ENCODE measurements around the gene CMKLR1.

The CMKLR1 gene

DNA sequence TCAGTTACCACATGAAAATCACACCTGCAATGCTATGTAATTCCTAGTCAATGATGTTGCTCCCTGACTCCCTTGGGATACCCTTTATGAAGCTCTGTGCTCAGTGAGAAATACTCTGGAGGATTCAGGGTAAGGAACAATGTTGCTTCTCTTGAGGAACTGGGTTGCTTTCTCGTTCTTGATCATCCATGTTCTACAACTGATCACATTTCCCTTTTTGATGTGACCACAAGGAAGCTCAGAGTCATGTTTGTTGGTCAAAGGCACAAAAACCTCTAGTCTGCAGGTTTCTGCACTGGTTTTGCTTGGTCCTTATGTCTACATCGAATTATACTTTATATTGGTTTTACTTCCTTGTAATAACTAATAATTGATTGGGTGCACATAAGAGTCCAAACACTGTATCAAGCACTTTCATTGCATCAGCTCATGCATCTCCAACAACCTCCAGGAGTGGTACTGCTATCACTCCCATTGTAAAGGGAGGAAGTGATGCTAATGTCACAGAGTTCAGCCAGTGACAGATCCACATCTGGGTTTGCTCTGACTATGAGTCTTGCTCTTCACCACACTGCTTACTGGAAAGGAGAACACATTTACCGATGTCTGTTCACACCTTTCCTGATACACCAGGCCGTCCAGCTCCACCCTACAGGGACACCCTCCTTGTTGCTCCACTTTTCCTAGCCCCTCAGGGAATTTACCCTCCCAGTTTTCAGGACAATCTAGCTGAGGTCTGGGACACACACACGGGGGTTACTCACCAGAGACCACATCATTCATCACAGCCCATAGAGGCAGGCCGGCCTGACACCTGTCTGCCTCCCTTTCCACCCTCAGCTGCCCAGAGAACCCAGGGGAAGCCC lies 41.0 kb downstream of the CMKLR1 start:
- no peak for DNase-seq

DNA sequence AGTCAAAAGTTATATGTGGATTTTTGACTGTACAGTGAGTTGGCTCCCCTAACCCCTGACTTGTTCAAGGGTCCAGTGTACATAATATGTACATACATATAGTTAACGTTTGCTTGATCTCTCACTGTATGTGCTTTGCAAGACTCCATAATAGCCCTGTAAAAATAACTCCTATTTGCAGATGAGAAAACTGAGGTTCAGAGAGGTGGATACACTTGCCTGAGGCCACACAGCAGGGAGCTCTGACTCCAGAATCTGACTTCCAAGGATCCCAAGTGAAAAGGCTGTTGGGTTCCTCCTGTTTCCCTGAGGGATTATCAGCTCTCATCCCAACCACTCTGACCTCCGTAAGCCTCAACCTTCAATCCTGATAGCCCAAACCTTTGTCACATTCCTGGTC lies 41.7 kb downstream of the CMKLR1 start:
- no peak for DNase-seq

DNA sequence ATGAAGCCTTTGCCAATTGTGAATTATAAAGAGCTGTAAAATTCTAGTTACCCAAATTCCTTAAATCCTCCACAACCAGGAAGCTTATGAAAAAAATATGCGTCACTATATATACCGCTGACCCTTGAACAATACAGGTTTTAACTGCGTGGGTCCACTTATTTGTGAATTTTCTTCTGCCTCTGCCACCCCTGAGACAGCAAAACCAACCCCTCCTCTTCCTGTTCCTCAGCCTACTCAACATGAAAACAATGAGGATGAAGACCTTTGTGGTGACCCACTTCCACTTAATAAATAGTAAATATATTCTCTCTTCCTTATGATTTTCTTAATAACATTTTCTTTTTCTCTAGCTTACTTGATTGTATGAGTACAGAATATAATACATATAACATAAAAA lies 42.2 kb downstream of the CMKLR1 start:
- DNase-seq, result no peak

DNA sequence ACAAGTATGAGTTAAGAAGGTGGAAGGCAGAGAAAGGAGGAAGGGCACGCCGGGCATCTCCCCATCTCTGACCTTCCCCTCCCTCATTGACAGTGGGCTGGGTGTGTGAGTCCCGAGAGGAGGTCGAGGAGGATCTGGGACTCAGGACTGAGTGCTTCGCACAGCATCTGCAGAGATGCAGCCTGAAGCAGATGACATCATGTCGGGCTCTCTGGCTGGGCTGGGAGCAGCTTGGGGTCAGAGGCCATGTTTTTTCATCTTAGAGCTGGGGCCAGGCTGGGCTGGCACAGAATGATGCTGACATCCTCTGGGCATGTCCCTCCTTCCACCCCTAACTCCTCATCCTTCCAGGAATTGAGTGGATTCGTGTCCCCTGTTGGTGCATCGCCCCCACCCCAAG lies 43.5 kb downstream of the CMKLR1 start:
- DNase-seq, result no peak

DNA sequence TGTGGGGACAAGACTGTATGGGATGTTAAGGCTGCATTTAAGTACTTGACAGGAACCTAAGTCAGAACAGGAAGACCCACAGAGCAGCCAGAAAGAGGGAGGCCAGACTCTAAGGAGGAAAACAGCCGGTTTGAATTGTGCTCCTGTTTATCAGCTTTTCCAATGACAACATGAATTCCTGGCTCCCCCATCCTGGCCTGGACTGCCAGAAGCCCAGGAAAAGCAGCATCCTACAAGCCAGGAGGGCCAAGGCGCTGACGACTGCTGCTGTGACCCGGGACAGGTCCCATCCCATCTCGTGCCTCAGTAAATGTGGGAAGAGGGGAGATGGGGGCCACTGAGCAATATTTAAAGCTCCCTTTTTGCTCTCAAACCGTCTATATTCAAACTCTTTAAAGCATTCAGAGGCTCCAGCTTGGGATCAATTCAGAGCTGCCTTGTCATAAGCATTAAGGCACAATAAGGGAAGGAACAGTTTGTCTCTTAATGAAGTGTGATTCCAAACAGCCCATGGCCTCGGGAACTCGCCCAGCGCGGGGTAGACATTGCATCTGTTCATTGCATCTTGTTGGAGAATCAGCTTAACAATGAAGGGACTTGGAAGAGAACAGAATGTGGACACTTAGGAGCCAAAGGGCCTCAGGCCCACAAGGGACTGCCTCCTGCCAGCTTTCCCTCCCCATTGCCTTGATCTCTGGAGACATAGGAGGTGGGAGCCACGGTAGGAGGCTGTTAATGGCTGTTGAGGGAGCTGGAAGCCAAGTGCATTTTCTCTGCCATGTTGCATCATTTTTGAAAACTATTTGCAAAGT lies 49.6 kb downstream of the CMKLR1 start:
- no peak for DNase-seq

DNA sequence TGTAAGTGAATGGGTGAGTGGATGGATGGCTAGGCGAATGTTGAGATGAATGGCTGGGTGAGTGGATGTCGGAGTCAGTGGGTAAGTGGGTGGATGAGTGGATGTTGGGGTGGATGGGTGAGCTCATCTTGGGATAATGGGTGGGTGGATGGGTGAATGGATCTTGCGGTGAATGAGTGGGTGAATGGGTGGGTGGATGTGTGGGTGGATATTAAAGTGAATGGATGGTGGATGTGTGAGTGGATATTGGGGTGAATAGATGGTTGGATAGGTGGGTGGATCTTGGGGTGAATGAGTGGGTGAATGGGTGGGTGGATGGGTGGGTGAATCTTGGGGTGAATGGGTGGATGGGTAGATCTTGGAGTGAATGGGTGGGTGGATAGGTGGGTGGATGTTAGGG lies 51.9 kb downstream of the CMKLR1 start:
- no peak for DNase-seq

DNA sequence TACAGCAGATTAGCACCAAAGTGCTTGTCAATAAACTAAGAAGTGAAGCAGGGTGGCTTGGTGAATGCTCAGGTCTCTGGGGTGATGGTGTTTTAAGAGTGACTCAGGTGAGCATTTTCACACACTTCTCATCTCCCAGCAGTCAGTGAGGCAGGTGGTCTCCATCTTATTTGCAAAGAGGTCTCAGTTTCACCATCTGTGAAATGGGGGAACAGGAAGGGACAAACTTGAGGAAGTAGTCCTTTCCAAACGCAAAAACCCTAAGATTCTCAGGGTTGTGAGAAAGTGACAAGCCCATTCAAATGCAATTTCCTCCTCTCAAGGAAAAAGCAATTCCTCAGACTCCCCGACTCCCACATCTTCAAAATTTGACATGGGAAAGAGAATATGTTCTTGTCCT lies 54.1 kb downstream of the CMKLR1 start:
- no peak for DNase-seq

DNA sequence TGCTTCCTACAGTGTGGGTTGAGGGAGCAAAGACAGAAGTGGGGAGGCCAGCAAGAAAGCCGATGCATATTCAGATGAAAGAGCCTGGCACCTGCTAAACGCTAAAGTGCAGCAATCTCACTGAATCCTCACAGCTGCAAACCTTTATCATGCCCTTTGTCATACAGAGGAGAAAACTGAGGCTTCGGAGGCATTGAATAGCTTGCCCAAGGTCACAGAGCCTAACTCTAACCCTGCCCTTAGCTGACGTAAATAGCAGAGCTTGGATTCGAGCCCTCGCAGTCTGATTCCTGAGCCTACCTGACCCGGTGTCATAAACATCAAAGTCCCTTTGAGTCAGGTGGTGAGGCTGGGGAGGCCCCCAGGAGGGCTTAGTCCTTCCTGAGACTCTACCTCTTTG lies 54.9 kb downstream of the CMKLR1 start:
- DNase-seq, result no peak

DNA sequence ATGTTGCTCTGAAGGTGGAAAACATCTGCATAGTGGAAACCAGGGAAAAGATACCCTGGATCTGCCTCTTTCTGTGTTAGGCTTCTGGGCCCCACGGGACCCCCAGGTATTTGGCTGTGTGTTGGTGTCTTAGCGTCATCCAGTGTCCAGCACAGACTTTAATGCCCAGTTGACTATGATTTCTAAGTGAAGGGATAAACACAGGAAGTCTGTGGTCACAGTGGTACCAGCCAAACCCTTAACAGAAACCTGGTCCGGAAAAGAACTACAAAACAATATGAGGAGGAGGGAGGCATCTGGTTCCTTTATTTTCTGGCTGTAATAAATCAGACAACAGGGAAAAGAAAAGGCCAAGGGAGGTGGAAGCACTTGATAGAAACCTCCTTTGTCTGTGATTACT lies 56.4 kb downstream of the CMKLR1 start:
- DNase-seq, result peak; percentile 55

DNA sequence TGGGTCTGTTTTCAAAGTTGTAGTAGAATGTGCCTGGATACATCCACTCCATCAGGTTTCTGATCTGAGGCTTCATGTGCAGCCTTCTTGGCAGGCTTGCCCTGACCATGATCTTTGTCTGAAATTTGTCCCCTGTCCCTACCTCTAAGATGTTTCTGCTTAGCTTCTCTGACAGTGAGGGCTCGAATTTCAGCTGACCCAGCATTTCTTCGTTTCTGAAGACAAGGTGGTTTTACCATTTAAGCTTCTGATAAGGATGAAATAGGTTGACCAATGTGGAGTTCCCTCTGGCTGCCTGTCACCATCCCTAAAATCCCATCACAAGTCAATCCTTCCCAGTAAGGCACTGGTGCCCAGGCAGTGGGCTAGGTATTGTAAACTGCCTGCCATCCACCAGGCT lies 57.0 kb downstream of the CMKLR1 start:
- no peak for DNase-seq

DNA sequence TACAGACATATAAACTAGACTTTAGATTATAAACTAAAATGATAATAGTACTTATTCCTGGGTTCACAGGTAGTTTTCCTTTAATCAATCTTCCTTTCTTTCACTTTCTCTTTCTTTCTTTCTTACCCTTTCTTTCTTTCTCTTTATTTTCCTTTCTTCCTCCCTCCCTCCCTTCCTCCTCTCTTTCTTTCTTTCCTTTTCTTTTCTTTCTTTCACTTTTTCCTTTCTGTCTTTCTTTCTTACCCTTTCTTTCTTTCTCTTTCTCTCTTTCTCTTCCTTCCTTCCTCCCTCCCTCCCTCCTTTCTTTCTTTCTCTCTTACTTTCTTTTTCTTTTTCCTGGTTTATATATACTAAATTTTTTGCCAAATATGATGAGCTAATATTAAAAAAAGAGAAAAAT lies 61.5 kb downstream of the CMKLR1 start:
- no peak for DNase-seq

DNA sequence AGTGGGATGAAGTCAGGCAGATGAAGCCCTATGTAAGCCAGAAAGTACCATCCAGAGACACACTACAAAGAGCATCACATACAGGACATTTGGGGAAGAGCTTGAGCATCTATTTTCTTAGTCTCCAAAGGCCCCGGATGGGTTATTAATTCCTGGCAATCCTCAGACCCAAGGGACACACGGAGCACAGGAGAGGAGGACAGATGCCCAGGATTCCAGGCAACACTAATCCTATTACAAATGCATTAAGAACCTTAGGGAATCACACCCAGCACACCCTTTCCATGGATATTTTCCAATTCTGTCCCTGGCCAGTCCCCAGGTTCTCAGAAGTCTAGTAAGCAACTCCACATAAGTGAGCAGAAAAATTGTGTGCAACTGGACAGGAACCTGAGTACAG lies 65.9 kb downstream of the CMKLR1 start:
- no peak for DNase-seq

DNA sequence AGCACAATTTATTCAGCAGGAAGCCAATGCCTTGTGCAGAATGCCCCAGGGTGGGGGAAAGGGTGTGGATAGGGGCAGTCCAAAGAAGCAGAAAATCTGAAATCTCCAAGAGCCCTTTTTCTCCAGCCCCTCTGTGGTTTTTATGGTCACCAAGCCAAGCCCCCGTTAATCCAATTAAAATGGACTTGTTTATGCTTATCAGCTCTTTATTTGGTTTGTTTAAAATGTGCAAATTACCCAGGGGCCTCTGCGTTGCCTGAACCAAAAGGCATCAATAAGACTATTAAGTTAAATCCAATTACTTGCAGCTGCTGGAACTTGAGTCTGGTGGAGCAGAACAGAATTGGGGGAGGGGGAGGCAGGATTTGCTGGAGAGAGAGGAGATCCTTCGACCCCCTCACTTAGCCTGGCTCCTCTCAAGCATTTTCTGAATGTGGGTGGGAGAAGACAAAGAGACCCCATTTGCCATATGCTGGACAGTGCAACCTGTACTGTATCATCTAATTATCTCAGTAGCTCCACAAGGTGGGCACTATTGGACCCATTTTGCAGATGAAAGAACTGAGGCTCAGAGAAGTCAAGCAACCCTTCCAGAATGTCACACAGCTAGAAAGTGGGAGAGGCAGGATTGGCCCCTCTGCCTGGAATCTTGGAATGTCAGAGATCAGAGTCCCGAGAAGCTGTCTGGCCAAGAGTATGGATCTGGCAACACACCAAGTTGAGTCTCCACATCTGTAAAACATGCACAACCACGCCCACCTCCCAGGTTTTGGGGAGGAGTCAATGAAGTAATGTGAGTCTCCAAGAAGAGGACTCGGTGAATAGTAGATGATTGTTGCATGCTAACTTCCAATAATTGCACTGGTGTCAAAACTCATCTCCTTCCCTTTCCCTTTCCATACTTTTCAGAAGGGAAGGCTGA lies 66.9 kb downstream of the CMKLR1 start:
- no peak for DNase-seq

DNA sequence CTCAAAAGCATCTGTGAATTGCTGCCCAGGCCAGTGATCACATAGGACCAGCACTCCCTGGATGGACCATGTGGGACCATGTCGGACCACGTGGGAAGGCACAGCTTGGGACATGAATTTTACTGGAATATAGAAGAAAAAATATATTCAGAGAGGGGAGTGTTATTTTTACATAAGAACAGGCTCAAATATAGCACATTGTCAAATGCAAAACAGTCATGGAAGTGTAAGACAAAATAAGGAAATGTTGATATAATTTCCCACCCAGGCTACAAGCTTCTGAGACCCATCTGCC lies 68.3 kb downstream of the CMKLR1 start:
- DNase-seq, result no peak

DNA sequence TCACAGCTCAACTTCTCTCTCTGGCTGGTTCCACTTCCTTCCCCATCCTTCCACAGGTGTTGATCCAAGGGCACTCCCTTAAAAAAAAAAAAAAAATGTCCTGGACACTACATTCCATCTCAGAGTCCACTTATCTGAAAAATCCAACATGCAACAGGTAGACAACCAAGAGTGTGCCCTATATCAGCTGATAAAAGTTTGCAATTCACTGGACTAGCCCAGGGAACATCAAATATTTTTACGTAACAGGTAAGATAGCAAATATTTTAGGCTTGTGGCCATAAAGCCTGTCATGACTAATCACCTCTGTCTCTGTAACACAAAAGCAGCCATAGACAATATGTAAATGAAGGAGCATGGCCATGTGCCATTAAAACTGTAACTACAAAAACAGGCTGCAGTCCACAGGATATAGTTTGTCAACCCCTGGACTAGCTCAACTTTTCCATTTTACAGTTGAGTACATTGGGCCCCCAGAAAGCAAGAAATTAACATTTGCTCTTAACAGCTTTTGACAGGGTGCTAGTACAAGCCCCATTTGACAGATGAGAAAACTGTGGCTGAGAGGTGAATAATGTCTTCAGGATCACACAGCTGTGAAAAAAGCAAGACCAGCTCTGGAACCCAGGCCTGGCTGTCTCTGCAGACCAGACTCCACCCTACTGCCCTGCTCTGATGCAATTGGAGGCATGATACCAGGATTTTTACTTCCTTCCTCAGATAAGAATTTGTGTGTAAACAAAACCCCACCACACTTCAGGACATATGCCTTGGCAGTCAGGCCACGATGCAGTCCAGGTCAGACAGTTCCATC lies 68.9 kb downstream of the CMKLR1 start:
- DNase-seq, result peak; percentile 8

DNA sequence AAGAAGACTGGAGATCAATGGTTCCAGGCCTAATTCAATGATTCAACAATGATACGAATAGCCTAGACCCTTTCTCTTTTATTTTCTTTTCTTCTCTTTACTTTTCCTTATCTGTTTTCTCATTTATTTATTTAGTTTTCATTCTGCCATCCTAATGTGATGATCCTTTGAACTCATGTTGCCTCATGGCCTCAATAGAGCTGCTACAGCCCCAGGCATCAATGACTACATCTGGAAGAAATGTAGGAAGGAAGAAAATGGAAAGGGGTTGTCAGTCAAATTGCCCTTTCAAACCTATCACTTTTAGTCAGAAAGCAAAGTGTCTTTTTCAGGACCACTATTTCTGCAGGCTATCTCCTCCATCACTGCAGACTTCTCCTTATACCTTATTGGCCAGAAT lies 69.9 kb downstream of the CMKLR1 start:
- no peak for DNase-seq

DNA sequence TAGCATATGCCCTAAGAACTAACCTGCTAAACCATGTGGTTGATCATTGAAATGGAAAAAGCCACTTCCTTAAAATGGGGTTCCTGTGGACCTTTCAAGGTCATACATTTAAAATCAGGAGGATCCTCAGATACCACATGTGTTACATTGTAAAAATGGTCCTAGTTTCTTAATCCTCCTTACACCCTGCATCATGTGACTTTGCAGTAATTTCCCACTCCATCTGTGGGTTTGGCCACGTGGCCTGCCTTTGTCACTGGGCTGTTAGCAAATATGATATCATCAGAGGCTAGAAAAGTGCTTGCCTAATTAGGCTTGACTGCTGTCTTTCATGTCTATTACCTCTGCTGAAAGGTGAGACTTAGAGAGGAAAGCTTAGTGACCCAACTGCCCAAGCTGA lies 70.7 kb downstream of the CMKLR1 start:
- DNase-seq, result no peak

DNA sequence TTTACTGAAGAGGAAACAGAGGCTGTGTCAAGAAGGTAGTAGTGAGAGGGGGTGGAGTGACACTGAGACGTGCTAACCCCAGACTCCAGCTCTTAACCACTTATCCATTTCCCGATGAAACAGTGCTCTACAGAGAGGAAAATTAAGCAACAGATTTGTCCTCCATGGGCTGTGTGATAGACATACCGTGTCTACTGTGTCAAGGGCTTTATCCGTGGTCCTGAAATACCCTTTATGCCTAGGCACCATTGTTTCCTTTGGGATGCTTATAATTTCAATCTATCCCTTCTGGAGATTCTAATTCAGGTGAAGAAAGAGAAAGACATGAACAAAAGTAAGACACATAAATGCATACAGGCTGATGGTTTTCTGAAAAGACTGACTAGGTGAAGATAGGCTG lies 71.7 kb downstream of the CMKLR1 start:
- DNase-seq, result no peak

DNA sequence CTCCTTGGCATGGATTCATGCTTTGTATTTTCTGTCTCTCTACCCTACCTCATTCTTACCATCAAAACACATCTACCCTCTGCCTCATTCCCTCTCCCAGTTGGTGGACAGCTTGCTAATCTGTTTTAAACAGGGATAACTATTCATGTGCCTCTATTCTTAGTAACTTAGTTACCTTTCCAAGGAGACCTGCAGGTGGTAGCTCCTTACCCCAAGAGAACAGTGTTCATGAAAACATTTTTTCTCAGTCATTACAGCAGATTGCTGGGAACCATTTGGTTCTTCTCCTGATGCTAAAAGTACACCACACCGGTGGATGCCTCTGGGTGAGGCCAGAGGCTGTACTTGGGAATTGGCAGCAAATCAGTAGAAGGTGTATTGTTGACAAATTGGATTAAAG lies 73.0 kb downstream of the CMKLR1 start:
- no peak for DNase-seq

DNA sequence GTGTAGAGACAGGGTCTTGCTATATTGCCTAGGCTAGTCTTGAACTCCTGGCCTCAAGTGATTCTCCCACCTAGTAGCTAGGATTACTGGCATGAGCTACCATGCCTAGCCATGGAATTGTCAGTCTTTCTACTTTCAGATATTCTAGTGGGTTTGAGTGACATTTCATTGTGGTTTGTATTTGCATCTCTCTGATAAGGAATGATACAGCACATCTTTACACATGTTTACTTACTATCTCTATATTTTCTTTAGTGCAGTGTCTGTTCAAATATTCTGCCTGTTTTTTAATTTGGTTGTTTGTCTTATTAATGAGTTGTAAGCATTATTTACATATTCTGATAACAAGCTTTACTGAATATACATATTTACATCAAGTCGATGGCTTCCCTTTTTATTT lies 73.6 kb downstream of the CMKLR1 start:
- DNase-seq, result no peak

DNA sequence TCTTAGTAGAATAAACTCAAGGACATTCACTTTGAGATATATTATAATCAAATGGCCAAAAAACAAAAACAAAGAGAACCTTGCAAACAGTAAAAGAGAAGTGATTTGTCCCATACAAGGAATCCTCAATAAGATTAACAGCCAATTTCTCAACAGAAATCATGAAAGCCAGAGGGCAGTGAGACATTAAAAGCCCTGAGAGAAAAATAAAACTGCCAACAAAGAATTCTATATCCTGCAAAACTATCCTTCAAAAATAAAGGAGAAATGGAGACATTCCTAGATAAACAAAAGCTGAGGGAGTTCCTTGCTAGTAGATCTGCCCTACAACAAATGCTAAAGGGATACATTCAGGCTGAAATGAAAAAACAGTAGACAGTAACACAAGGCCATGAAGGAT lies 78.1 kb downstream of the CMKLR1 start:
- DNase-seq, result no peak

DNA sequence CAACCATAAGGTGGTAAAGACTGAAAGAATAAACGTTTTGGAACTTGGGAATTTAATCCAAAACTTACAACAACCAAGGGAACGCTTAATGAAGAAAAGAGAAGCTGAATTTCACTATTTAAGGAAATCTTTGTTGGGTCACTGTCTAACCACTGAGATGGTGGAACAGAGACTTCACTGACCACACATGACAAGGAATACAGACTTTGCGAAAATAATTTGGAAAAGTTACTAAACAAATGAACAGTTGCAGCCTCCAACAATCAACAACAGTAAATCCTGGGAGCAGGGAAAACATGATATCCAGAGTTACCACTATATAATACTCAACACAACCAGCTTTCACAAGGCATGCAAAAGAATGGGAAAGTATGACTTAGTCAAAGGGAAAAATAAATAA lies 79.1 kb downstream of the CMKLR1 start:
- DNase-seq, result no peak

Data from hematopoietic multipotent progenitor cell treated with erythropoietin and hydrocortisone succinate and interleukin-3 and kit ligand, for 4 days (in vitro differentiated cells).